Natural killer cell (primary cell): Measurements from ENCODE around the gene AKR1C8. TPM values are rescaled to one million over a fixed set of nuclear protein-coding genes. Genes with fewer than 3 reads are reported as not detected.
A peak's percentile ranks its signal among the peaks of the same experiment; 100 is the strongest.
"Not testable (repeated sequence)": the region's sequence is repeated elsewhere in the genome, so short reads cannot be mapped to it uniquely, and the experiment has no call there.

Experiments
- ATAC-seq, 3 donors: fragments of 150-1000 bp in 2 of 3; fragments of 200-7000 bp in 1 of 3; cut with Tn5 transposase; 1 replicate in 1 of 3; 2 replicates in 2 of 3; pipeline ENCODE4 v1.10.0; 2021; ENCODE audit warnings: mild to moderate bottlenecking in 2 of 3, moderate library complexity in 2 of 3
- DNase-seq, 2 donors: peaks; one replicate each; pipeline versions ENCODE4 v3.0.0 to v3.0.0-alpha.2; 2013 to 2021; ENCODE audit warnings: mixed read lengths in 1 of 2
- H3K27ac ChIP-seq: one replicate; pipeline ENCODE4 v1.5.1; 2013; ENCODE audit warnings: mild to moderate bottlenecking, low read length
- H3K27me3 ChIP-seq: one replicate; pipeline ENCODE4 v1.6.1; 2013; ENCODE audit warnings: low read length; ENCODE audit not compliant: control insufficient read depth, insufficient read depth
- H3K36me3 ChIP-seq: one replicate; pipeline ENCODE4 v1.6.1; 2013; ENCODE audit warnings: low read length; ENCODE audit not compliant: control insufficient read depth, insufficient read depth
- H3K4me1 ChIP-seq: one replicate; pipeline ENCODE4 v1.6.1; 2013; ENCODE audit warnings: low read length; ENCODE audit not compliant: control insufficient read depth, insufficient read depth
- H3K4me3 ChIP-seq: one replicate; pipeline ENCODE4 v1.5.1; 2013; ENCODE audit warnings: low read length
- H3K9me3 ChIP-seq: one replicate; pipeline ENCODE4 v1.6.1; 2013; ENCODE audit warnings: low read length; ENCODE audit not compliant: control insufficient read depth, insufficient read depth
- H3K27ac Mint-ChIP-seq, 2 donors: one replicate each; pipeline ENCODE4 v1.8.0; 2022; ENCODE audit warnings: mild to moderate bottlenecking in 2 of 2, mixed read lengths in 2 of 2, moderate library complexity in 1 of 2
- H3K27me3 Mint-ChIP-seq, 2 donors: one replicate each; pipeline ENCODE4 v1.8.0; 2022; ENCODE audit warnings: low read depth in 2 of 2, mixed read lengths in 2 of 2
- H3K36me3 Mint-ChIP-seq: one replicate; pipeline ENCODE4 v1.8.0; 2022; ENCODE audit warnings: mixed read lengths
- H3K4me1 Mint-ChIP-seq, 2 donors: one replicate each; pipeline ENCODE4 v1.8.0; 2022; ENCODE audit warnings: mixed read lengths in 2 of 2
- H3K4me3 Mint-ChIP-seq: one replicate; pipeline ENCODE4 v1.8.0; 2022; ENCODE audit warnings: mild to moderate bottlenecking, moderate library complexity, mixed read lengths
- H3K9me3 Mint-ChIP-seq, 2 donors: one replicate each; pipeline ENCODE4 v1.8.0; 2022; ENCODE audit warnings: mixed read lengths in 2 of 2
- CTCF ChIP-seq: fragments of 200-600 bp; IDR thresholded peaks from one replicate; pipeline ENCODE4 v1.8.0; 2022; ENCODE audit warnings: antibody characterized with exemption
- WGBS: methylation state at CpG from one replicate; pipeline ENCODE4 v1.1.7; 2013; ENCODE audit warnings: missing lambda C conversion rate; ENCODE audit not compliant: insufficient coverage; 5-methylcytosine and 5-hydroxymethylcytosine counted together
- intact Hi-C: fragments of 100-400 bp; cut with micrococcal nuclease; formaldehyde crosslinking; loops from one replicate; pipeline ENCODE4 v1.14.2; 2022
- total RNA-seq, 4 donors: library from RNA; stranded (reverse); fragments of 120-200 nt in 1 of 4; gene quantifications; one replicate each; pipeline versions ENCODE4 v1.2.3 to v1.2.4, GENCODE V29; 2013 to 2022

The AKR1C8 gene
- total RNA-seq, 3 donors from 2014 or later (not counting 1 experiment from before 2014, with no cell fraction given) = 4.1 to 7.2 (median 4.1) TPM

GRCh38 chr10:5117026-5117425 is 67.9 kb downstream of the AKR1C8 start:
- Mint-ChIP-seq H3K27me3 (no peaks in the 10 kb centered on the region), H3K4me3 (no peak overlapping the region), H3K27ac (peak overlapping the region in 1 of 2 donors; percentile 2), H3K4me1 (peaks cover 18 to 19% of the 10 kb centered on the region in 2 donors), H3K9me3 (peaks cover 0 to 2% of the 10 kb centered on the region in 2 donors), H3K36me3 (peaks cover 6% of the 10 kb centered on the region)
- intact Hi-C loops = no loop called here
- no peaks in the 10 kb centered on the region for H3K9me3 ChIP-seq
- no peaks in the 10 kb centered on the region for H3K36me3 ChIP-seq
- no peak for TF ChIP-seq CTCF
- no peaks in the 10 kb centered on the region for H3K4me1 ChIP-seq
- H3K27me3 ChIP-seq = no peaks in the 10 kb centered on the region
- no peak overlapping the region for H3K27ac ChIP-seq
- WGBS = 14% methylated on average over 2 of the region's 3 CpGs
- DNase-seq (no peak), ATAC-seq (no peak)
- H3K4me3 ChIP-seq = no peak overlapping the region

GRCh38 chr10:5116621-5117020 is 68.3 kb downstream of the AKR1C8 start:
- no peak overlapping the region for H3K4me3 Mint-ChIP-seq
- WGBS = 50% methylated on average over 1 of the region's 5 CpGs

GRCh38 chr10:5109861-5110260 is 75.1 kb downstream of the AKR1C8 start:
- ATAC-seq, H3K4me1 ChIP-seq, H3K4me3 Mint-ChIP-seq, DNase-seq, H3K9me3 Mint-ChIP-seq, intact Hi-C loops, H3K9me3 ChIP-seq, H3K27me3 Mint-ChIP-seq, H3K27ac ChIP-seq, H3K27me3 ChIP-seq, H3K4me3 ChIP-seq: not testable (repeated sequence)
- peaks cover 22% of the 10 kb centered on the region for H3K36me3 ChIP-seq
- 95% methylated on average over 9 of the region's 12 CpGs for WGBS
- Mint-ChIP-seq H3K4me1 (peaks cover 31 to 37% of the 10 kb centered on the region in 2 donors), H3K36me3 (peaks cover 32% of the 10 kb centered on the region), H3K27ac (peak overlapping the region in 1 of 2 donors; percentile 80)

More at GRCh38 chr10:5116621-5117020, 68.3 kb downstream of the AKR1C8 start:
- H3K27me3 ChIP-seq = no peaks in the 10 kb centered on the region
- Mint-ChIP-seq H3K4me1 (peaks cover 18 to 19% of the 10 kb centered on the region in 2 donors), H3K27me3 (no peaks in the 10 kb centered on the region), H3K9me3 (peaks cover 0 to 2% of the 10 kb centered on the region in 2 donors), H3K36me3 (peaks cover 6% of the 10 kb centered on the region), H3K27ac (peak overlapping the region in 1 of 2 donors; percentile 2)
- no peak overlapping the region for H3K27ac ChIP-seq
- no peaks in the 10 kb centered on the region for H3K4me1 ChIP-seq
- intact Hi-C loops = no loop called here
- no peak for DNase-seq
- no peaks in the 10 kb centered on the region for H3K36me3 ChIP-seq
- no peak for TF ChIP-seq CTCF
- ATAC-seq = no peak
- no peak overlapping the region for H3K4me3 ChIP-seq
- H3K9me3 ChIP-seq = no peaks in the 10 kb centered on the region

- Mint-ChIP-seq H3K4me3 (no peak overlapping the region), H3K9me3 (peaks cover 3 to 5% of the 10 kb centered on the region in 2 donors), H3K27ac (peak overlapping the region; percentile 80), H3K4me1 (peaks cover 42 to 45% of the 10 kb centered on the region in 2 donors), H3K27me3 (no peaks in the 10 kb centered on the region), H3K36me3 (peaks cover 41% of the 10 kb centered on the region)
- ATAC-seq (no peak), DNase-seq (no peak)
- Histone ChIP-seq H3K27ac (no peak overlapping the region), H3K4me3 (no peak overlapping the region), H3K9me3 (no peaks in the 10 kb centered on the region), H3K4me1 (peaks cover 3% of the 10 kb centered on the region), H3K36me3 (peaks cover 25% of the 10 kb centered on the region), H3K27me3 (no peaks in the 10 kb centered on the region)
- intact Hi-C loops = no loop called here
- WGBS = 35% methylated on average over 1 of the region's 3 CpGs
- TF ChIP-seq CTCF = no peak
Measured at GRCh38 chr10:5108658-5109416, 76.1 kb downstream of the AKR1C8 start.
